Endothelial cell of umbilical vein (primary cell): ENCODE measurements around the gene PDE11A. TPM values are rescaled to one million over a fixed set of nuclear protein-coding genes. Genes with fewer than 3 reads are reported as not detected.

Source experiments
- BruUV-seq: library from RNA; stranded (reverse); fragments of 400-500 nt; replicated peaks from 2 replicates; lab custom pipeline; 2021; lab: Mats Ljungman, UMichigan
- CTCF ChIA-PET: fragments of 300-600, 350-600 bp; sonication (Branson Sonifier 250); formaldehyde crosslinking; loops from one replicate; lab custom pipeline; 2021; ENCODE audit warnings: antibody characterized with exemption, inconsistent platforms; lab: Charles Lee
- POLR2A ChIA-PET: fragments of 300-600, 350-600 bp; sonication (Branson Sonifier 250); formaldehyde crosslinking; loops from one replicate; lab custom pipeline; 2021; ENCODE audit warnings: antibody characterized with exemption, inconsistent platforms; lab: Charles Lee
- DNase-seq: peaks from one replicate; pipeline ENCODE4 v3.0.0-alpha.2; 2011; ENCODE audit warnings: low read depth, low spot score
- FAIRE-seq: peaks from 2 replicates; lab custom pipeline; 2011; peaks lifted over from hg19 to GRCh38; lab: Jason Lieb, UNC
- H2AFZ ChIP-seq: 2 replicates; pipeline ENCODE4 v1.6.0; 2012; ENCODE audit warnings: low read depth, low read length, control low read depth, inconsistent platforms
- H3K27ac ChIP-seq: 2 replicates; pipeline ENCODE4 v1.5.1; 2011; ENCODE audit warnings: low read depth, mild to moderate bottlenecking, control low read depth, low read length, moderate library complexity; ENCODE audit not compliant: insufficient read depth
- H3K27me3 ChIP-seq, 2 experiments: 2 replicates each; pipeline versions ENCODE4 v1.6.0 to v1.6.1; 2011; ENCODE audit warnings: low read length in 2 of 2, mixed read lengths in 1 of 2; ENCODE audit not compliant: control insufficient read depth in 2 of 2, insufficient read depth in 2 of 2
- H3K36me3 ChIP-seq, 2 experiments: 2 replicates in 1 of 2; 3 replicates in 1 of 2; pipeline ENCODE4 v1.5.1; 2011; ENCODE audit warnings: low read length in 2 of 2, mild to moderate bottlenecking in 1 of 2, moderate library complexity in 1 of 2; ENCODE audit not compliant: control insufficient read depth in 2 of 2, insufficient read depth in 2 of 2; ENCODE audit errors: extremely low read depth in 1 of 2
- H3K4me1 ChIP-seq: 3 replicates; pipeline ENCODE4 v1.5.1; 2011; ENCODE audit warnings: mild to moderate bottlenecking, low read length; ENCODE audit not compliant: control insufficient read depth, insufficient read depth; ENCODE audit errors: extremely low read depth
- H3K4me2 ChIP-seq: 2 replicates; pipeline ENCODE4 v1.6.1; 2011; ENCODE audit warnings: low read length, control low read depth, mixed read lengths; ENCODE audit not compliant: insufficient read depth
- H3K4me3 ChIP-seq, 3 experiments: fragments of 200-600 bp in 1 of 3; sonication (generic), shearing (Covaris generic) in 1 of 3; replicated peaks in 1 of 3; 2 replicates each; pipeline ENCODE4 v1.5.1; 2011 to 2016; ENCODE audit warnings: control low read depth in 3 of 3, low read length in 3 of 3, mild to moderate bottlenecking in 2 of 3, inconsistent platforms in 1 of 3, low read depth in 1 of 3, moderate library complexity in 1 of 3; ENCODE audit not compliant: insufficient read depth in 1 of 3
- H3K79me2 ChIP-seq: 2 replicates; pipeline ENCODE4 v1.6.0; 2012; ENCODE audit warnings: low read length, inconsistent platforms; ENCODE audit not compliant: control insufficient read depth, insufficient read depth
- H3K9ac ChIP-seq: replicated peaks from 2 replicates; pipeline ENCODE3; 2011; ENCODE audit warnings: low read length, control low read depth; ENCODE audit not compliant: insufficient read depth; ENCODE audit errors: extremely low read depth
- H3K9me1 ChIP-seq: replicated peaks from 3 replicates; pipeline ENCODE4 v1.6.0; 2011; ENCODE audit warnings: mild to moderate bottlenecking, low read length; ENCODE audit not compliant: control insufficient read depth, insufficient read depth; ENCODE audit errors: extremely low read depth
- H3K9me3 ChIP-seq: replicated peaks from 2 replicates; pipeline ENCODE4 v1.5.1; 2012; ENCODE audit warnings: low read length, inconsistent platforms; ENCODE audit not compliant: control insufficient read depth, insufficient read depth
- H4K20me1 ChIP-seq: replicated peaks from 2 replicates; pipeline ENCODE3; 2011; ENCODE audit warnings: mild to moderate bottlenecking, low read length; ENCODE audit not compliant: control insufficient read depth, insufficient read depth; ENCODE audit errors: extremely low read depth
- EZH2 ChIP-seq: IDR thresholded peaks from 2 replicates; pipeline ENCODE4 v1.6.1; 2012; ENCODE audit warnings: borderline replicate concordance, low read depth, mild to moderate bottlenecking, moderate library complexity, low read length, inconsistent platforms; ENCODE audit not compliant: severe bottlenecking
- FOS ChIP-seq: IDR thresholded peaks from 2 replicates; pipeline ENCODE4 v1.6.1; 2011; ENCODE audit warnings: mild to moderate bottlenecking, low read length, moderate library complexity, borderline replicate concordance; ENCODE audit not compliant: insufficient read depth
- GATA2 ChIP-seq: IDR thresholded peaks from 2 replicates; pipeline ENCODE4 v1.7.0; 2011; ENCODE audit warnings: low read depth, mild to moderate bottlenecking, moderate library complexity, mixed read lengths, low read length; ENCODE audit not compliant: insufficient read length, insufficient read depth
- JUN ChIP-seq: IDR thresholded peaks from 2 replicates; pipeline ENCODE4 v1.6.1; 2011; ENCODE audit warnings: borderline replicate concordance, low read depth; ENCODE audit not compliant: insufficient read length, insufficient read depth
- MYC ChIP-seq: IDR thresholded peaks from one replicate; pipeline ENCODE4 v1.6.1; 2011; ENCODE audit warnings: mild to moderate bottlenecking, low read depth, low read length
- POLR2A ChIP-seq: IDR thresholded peaks from 2 replicates; pipeline ENCODE4 v1.6.1; 2012; ENCODE audit warnings: low read depth, mild to moderate bottlenecking, control low read depth, low read length
- POLR2AphosphoS5 ChIP-seq: IDR thresholded peaks from 2 replicates; pipeline ENCODE4 v1.6.1; 2012; ENCODE audit warnings: low read depth, mild to moderate bottlenecking, control low read depth, low read length, moderate library complexity; ENCODE audit not compliant: insufficient read depth
- dilution Hi-C: fragments of 300-500 bp; cut with MboI; formaldehyde crosslinking; loops from one replicate; pipeline ENCODE4 v1.15.0; 2019; ENCODE audit warnings: low sequenced_read_pairs; ENCODE audit not compliant: extremely low pct_ligation_motif_present
- intact Hi-C: fragments of 100-400 bp; cut with micrococcal nuclease; formaldehyde crosslinking; loops from one replicate; pipeline ENCODE4 v1.10.0; 2022
- polyA plus RNA-seq, 4 experiments: library from polyadenylated mRNA; depleted of rRNA in 3 of 4; stranded (reverse) in 3 of 4; unstranded in 1 of 4; fragments of >200 nt; gene quantifications; 2 replicates each; pipeline versions ENCODE4 v1.2.1 to v1.2.3, GENCODE V29; 2011 to 2012; ENCODE audit warnings: missing spikeins in 1 of 4
- total RNA-seq: library from RNA; stranded (reverse); gene quantifications from 2 replicates; pipeline ENCODE4 v1.2.3, GENCODE V29; 2021
- TF ChIP-seq, protein P1 (sequence below): IDR thresholded peaks from 2 replicates; pipeline ENCODE4 v1.6.1; 2011; ENCODE audit not compliant: insufficient read depth, insufficient read length
- TF ChIP-seq, protein P2 (sequence below), 2 donors: IDR thresholded peaks; 1 replicate in 1 of 2; 2 replicates in 1 of 2; pipeline ENCODE4 v1.5.1; 2011; ENCODE audit warnings: low read length in 2 of 2, mild to moderate bottlenecking in 2 of 2, moderate library complexity in 2 of 2, control low read depth in 1 of 2, inconsistent platforms in 1 of 2, low read depth in 1 of 2; ENCODE audit not compliant: insufficient read depth in 1 of 2; ENCODE audit errors: extremely low read depth in 1 of 2

PDE11A gene
- total and polyA plus RNA-seq, 2 donors (not counting 3 experiments of a cell fraction or from before 2014, with no cell fraction given), result 0.07 to 0.51 TPM

GRCh38 chr2:177592945-177593344 is 479.6 kb downstream of the PDE11A start:
- Histone ChIP-seq H3K4me1 (no peaks in the 10 kb centered on the region), H3K4me2 (no peak overlapping the region), H3K4me3 (no peak overlapping the region), H3K27me3 (peaks cover 0 to 3% of the 10 kb centered on the region in 2 experiments), H3K27ac (no peak overlapping the region), H3K79me2 (no peaks in the 10 kb centered on the region), H2AFZ (no peak overlapping the region), H3K9me1 (no peaks in the 10 kb centered on the region), H3K9ac (no peak overlapping the region), H3K9me3 (no peaks in the 10 kb centered on the region), H4K20me1 (no peaks in the 10 kb centered on the region), H3K36me3 (no peaks in the 10 kb centered on the region)
- intact Hi-C loops, result no loop called here
- no peak for TF ChIP-seq EZH2
- TF ChIP-seq FOS, result no peak
- no peak for TF ChIP-seq POLR2A
- TF ChIP-seq, protein P1, sequence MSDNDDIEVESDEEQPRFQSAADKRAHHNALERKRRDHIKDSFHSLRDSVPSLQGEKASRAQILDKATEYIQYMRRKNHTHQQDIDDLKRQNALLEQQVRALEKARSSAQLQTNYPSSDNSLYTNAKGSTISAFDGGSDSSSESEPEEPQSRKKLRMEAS, result no peak
- TF ChIP-seq JUN, result no peak
- no peak for TF ChIP-seq MYC
- TF ChIP-seq, protein P2, sequence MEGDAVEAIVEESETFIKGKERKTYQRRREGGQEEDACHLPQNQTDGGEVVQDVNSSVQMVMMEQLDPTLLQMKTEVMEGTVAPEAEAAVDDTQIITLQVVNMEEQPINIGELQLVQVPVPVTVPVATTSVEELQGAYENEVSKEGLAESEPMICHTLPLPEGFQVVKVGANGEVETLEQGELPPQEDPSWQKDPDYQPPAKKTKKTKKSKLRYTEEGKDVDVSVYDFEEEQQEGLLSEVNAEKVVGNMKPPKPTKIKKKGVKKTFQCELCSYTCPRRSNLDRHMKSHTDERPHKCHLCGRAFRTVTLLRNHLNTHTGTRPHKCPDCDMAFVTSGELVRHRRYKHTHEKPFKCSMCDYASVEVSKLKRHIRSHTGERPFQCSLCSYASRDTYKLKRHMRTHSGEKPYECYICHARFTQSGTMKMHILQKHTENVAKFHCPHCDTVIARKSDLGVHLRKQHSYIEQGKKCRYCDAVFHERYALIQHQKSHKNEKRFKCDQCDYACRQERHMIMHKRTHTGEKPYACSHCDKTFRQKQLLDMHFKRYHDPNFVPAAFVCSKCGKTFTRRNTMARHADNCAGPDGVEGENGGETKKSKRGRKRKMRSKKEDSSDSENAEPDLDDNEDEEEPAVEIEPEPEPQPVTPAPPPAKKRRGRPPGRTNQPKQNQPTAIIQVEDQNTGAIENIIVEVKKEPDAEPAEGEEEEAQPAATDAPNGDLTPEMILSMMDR (IDR thresholded peaks at IDR 0.05; ENCODE audit: extremely low read depth in 1 of 2, insufficient read depth in 1 of 2, low read depth in 1 of 2, low read length in 2 of 2), result no peak
- TF ChIP-seq GATA2, result no peak
- no peak for TF ChIP-seq POLR2AphosphoS5
- dilution Hi-C loops, result no loop called here
- ChIA-PET CTCF (interaction anchor here (4.9 kb wide), 1 partner anchor 11 kb away, joined by 25 read pairs; no protein-coding TSS in a partner anchor), POLR2A (no interaction called here)
- BruUV-seq, result no TSS peak
- FAIRE-seq, result no peak
- no peak for DNase-seq
